ENCODE results near the gene E2F4.

The E2F4 gene

GRCh38 chr16:67230809-67231660 lies 39.1 kb downstream of the E2F4 start:
- DNase-seq (ENCODE audit: low read depth), result no peak
- TF ChIP-seq CTCF (IDR thresholded peaks at IDR 0.05; ENCODE audit: low read length, missing control alignments), result no peak

GRCh38 chr16:67233596-67233995 lies 41.6 kb downstream of the E2F4 start:
- no peak for TF ChIP-seq CTCF (IDR thresholded peaks at IDR 0.05; ENCODE audit: low read length, missing control alignments)
- no peak overlapping the region for H3K4me3 ChIP-seq (replicated peaks; ENCODE audit: low read depth, low read length)
- DNase-seq (ENCODE audit: low read depth), result no peak

More at GRCh38 chr16:67230809-67231660, 39.1 kb downstream of the E2F4 start:
- H3K4me3 ChIP-seq (replicated peaks; ENCODE audit: low read depth, low read length), result no peak overlapping the region

- no peak overlapping the region for H3K4me3 ChIP-seq (replicated peaks; ENCODE audit: low read depth, low read length)
- no peak for DNase-seq (ENCODE audit: low read depth)
- no peak for TF ChIP-seq CTCF (IDR thresholded peaks at IDR 0.05; ENCODE audit: low read length, missing control alignments)
Observed at GRCh38 chr16:67234180-67234597, 42.2 kb downstream of the E2F4 start.

- no peak overlapping the region for H3K4me3 ChIP-seq (replicated peaks; ENCODE audit: low read depth, low read length)
- TF ChIP-seq CTCF (IDR thresholded peaks at IDR 0.05; ENCODE audit: low read length, missing control alignments), result no peak
- no peak for DNase-seq (ENCODE audit: low read depth)
Observed at GRCh38 chr16:67235816-67236562, 44.0 kb downstream of the E2F4 start.

- no peak for TF ChIP-seq CTCF (IDR thresholded peaks at IDR 0.05; ENCODE audit: low read length, missing control alignments)
- peak; percentile 46 for DNase-seq (ENCODE audit: low read depth)
- no peak overlapping the region for H3K4me3 ChIP-seq (replicated peaks; ENCODE audit: low read depth, low read length)
Observed at GRCh38 chr16:67236563-67237395, 44.8 kb downstream of the E2F4 start.

- DNase-seq (ENCODE audit: low read depth), result no peak
- H3K4me3 ChIP-seq (replicated peaks; ENCODE audit: low read depth, low read length), result no peak overlapping the region
- no peak for TF ChIP-seq CTCF (IDR thresholded peaks at IDR 0.05; ENCODE audit: low read length, missing control alignments)
Observed at GRCh38 chr16:67237396-67238277, 45.7 kb downstream of the E2F4 start.

Data from fibroblast of pulmonary artery (primary cell).